ENCODE results near the gene SEPTIN8.

The SEPTIN8 gene

GRCh38 chr5:132766806-132767055 is 10.3 kb downstream of the SEPTIN8 start:
- no peak for DNase-seq (ENCODE audit: low spot score)
- no peak for TF ChIP-seq CTCF (IDR thresholded peaks at IDR 0.05; ENCODE audit: extremely low read depth, missing control alignments)

- DNase-seq (ENCODE audit: low spot score) = no peak
- no peak for TF ChIP-seq CTCF (IDR thresholded peaks at IDR 0.05; ENCODE audit: extremely low read depth, missing control alignments)
These were observed 10.8 kb downstream of the SEPTIN8 start for GRCh38 chr5:132766020-132766805.

- no peak for DNase-seq (ENCODE audit: low spot score)
These were observed 11.6 kb downstream of the SEPTIN8 start for GRCh38 chr5:132765311-132766019.

GRCh38 chr5:132764671-132765238 is 12.3 kb downstream of the SEPTIN8 start:
- DNase-seq (ENCODE audit: low spot score) = no peak
- TF ChIP-seq CTCF (IDR thresholded peaks at IDR 0.05; ENCODE audit: extremely low read depth, missing control alignments) = no peak

More at GRCh38 chr5:132765311-132766019, 11.6 kb downstream of the SEPTIN8 start:
- TF ChIP-seq CTCF (IDR thresholded peaks at IDR 0.05; ENCODE audit: extremely low read depth, missing control alignments) = no peak

- no peak for TF ChIP-seq CTCF (IDR thresholded peaks at IDR 0.05; ENCODE audit: extremely low read depth, missing control alignments)
- no peak for DNase-seq (ENCODE audit: low spot score)
These were observed 13.0 kb downstream of the SEPTIN8 start for GRCh38 chr5:132764051-132764450.

- TF ChIP-seq CTCF (IDR thresholded peaks at IDR 0.05; ENCODE audit: extremely low read depth, missing control alignments) = no peak
These were observed 13.6 kb downstream of the SEPTIN8 start for GRCh38 chr5:132763181-132764036.

More at GRCh38 chr5:132763181-132764036, 13.6 kb downstream of the SEPTIN8 start:
- no peak for DNase-seq (ENCODE audit: low spot score)

Data from GM20000 (cell line).